ENCODE data around the gene CYGB. TPM values are rescaled to one million over a fixed set of nuclear protein-coding genes. Genes with fewer than 3 reads are reported as not detected.

Gene CYGB
- total and polyA plus RNA-seq, 9 of the 15 experiments (the other 6 are each of a cell fraction or from before 2014, with no cell fraction given): 0.08 to 0.95 (median 0.18) TPM; not detected in 5

- peak; percentile 91 for TF ChIP-seq PHF8 (IDR thresholded peaks at IDR 0.05; ENCODE audit: borderline replicate concordance, low read length)
- TF ChIP-seq BACH1 (tag; IDR thresholded peaks at IDR 0.05): peak; percentile 66
- TF ChIP-seq ZBTB1 (CRISPR knock-in tag; IDR thresholded peaks at IDR 0.05; ENCODE audit: borderline replicate concordance, low read depth): 0 out of 2 replicates have a peak, but pooled peaks have one; percentile 39
- TF ChIP-seq ELK1 (CRISPR knock-in tag; IDR thresholded peaks at IDR 0.05): no peak
- peak; percentile 42 to 45; a peak in 1 of 4 replicates for TF ChIP-seq SRF (CRISPR knock-in tag; IDR thresholded peaks at IDR 0.05)
- peak; percentile 100 for TF ChIP-seq ZBTB7A (IDR thresholded peaks at IDR 0.05; ENCODE audit: borderline replicate concordance, control insufficient read depth, low read depth, low read length)
- TF ChIP-seq ZNF384 (IDR thresholded peaks at IDR 0.05; ENCODE audit: low read depth, low read length): peak; percentile 9; the same call in 1 of the 2 replicates
- peak; percentile 22; the same call in 1 of the 2 replicates for TF ChIP-seq E2F1 (CRISPR knock-in tag; IDR thresholded peaks at IDR 0.05)
- no peak for TF ChIP-seq ZNF197 (CRISPR knock-in tag; IDR thresholded peaks at IDR 0.05; ENCODE audit: low read depth)
- no peak for TF ChIP-seq ZNF780A (CRISPR knock-in tag; IDR thresholded peaks at IDR 0.05)
- TF ChIP-seq RFX5 (IDR thresholded peaks at IDR 0.05; ENCODE audit: low read depth, low read length): no peak
- TF ChIP-seq ZNF354B (CRISPR knock-in tag; IDR thresholded peaks at IDR 0.05): no peak
- TF ChIP-seq PRPF4 (IDR thresholded peaks at IDR 0.05; ENCODE audit: insufficient read depth, low read depth, low read length, poor library complexity, severe bottlenecking): no peak
- peak; percentile 98 for TF ChIP-seq POLR2G (IDR thresholded peaks at IDR 0.05; ENCODE audit: low read depth, low read length)
- peak; percentile 41; the same call in 1 of the 2 replicates for TF ChIP-seq THAP7 (CRISPR knock-in tag; IDR thresholded peaks at IDR 0.05)
- no peak for TF ChIP-seq ZNF184 (CRISPR knock-in tag; IDR thresholded peaks at IDR 0.05)
- peak; percentile 82 for TF ChIP-seq CREM (IDR thresholded peaks at IDR 0.05; ENCODE audit: low read depth)
- TF ChIP-seq NCOR1 (IDR thresholded peaks at IDR 0.05): 0 out of 2 replicates have a peak, but pooled peaks have one; percentile 19
- peak; percentile 86 for TF ChIP-seq HMGXB4 (CRISPR knock-in tag; IDR thresholded peaks at IDR 0.05)
- TF ChIP-seq CXXC5 (CRISPR knock-in tag; IDR thresholded peaks at IDR 0.05): peak; percentile 76
- peak; percentile 96 for TF ChIP-seq GTF2E2 (tag; IDR thresholded peaks at IDR 0.05)
- no peak for TF ChIP-seq FOXA1 (IDR thresholded peaks at IDR 0.05; ENCODE audit: borderline replicate concordance)
- peak; percentile 78 for TF ChIP-seq MBD2 (IDR thresholded peaks at IDR 0.05; ENCODE audit: borderline replicate concordance, low read depth)
- peak; percentile 82; the same call in 1 of the 2 replicates for TF ChIP-seq XRCC5 (IDR thresholded peaks at IDR 0.05; ENCODE audit: low read depth, low read length)
Observed at GRCh38 chr17:76557368-76558197, 20.1 kb upstream of the CYGB start (continued).

Measured in K562 (cell line).